GM20431 (cell line): ENCODE results near the gene MAMLD1.
"Not testable (repeated sequence)": the region's sequence is repeated elsewhere in the genome, so short reads cannot be mapped to it uniquely, and the experiment has no call there.

Experiments used
- in situ Hi-C: fragments of 300-500 bp; cut with MseI, MboI; formaldehyde crosslinking; loops from one replicate; pipeline ENCODE4 v1.15.0; 2020; ENCODE audit warnings: low sequenced_read_pairs; ENCODE audit not compliant: unreplicated experiment

MAMLD1 gene, protein sequence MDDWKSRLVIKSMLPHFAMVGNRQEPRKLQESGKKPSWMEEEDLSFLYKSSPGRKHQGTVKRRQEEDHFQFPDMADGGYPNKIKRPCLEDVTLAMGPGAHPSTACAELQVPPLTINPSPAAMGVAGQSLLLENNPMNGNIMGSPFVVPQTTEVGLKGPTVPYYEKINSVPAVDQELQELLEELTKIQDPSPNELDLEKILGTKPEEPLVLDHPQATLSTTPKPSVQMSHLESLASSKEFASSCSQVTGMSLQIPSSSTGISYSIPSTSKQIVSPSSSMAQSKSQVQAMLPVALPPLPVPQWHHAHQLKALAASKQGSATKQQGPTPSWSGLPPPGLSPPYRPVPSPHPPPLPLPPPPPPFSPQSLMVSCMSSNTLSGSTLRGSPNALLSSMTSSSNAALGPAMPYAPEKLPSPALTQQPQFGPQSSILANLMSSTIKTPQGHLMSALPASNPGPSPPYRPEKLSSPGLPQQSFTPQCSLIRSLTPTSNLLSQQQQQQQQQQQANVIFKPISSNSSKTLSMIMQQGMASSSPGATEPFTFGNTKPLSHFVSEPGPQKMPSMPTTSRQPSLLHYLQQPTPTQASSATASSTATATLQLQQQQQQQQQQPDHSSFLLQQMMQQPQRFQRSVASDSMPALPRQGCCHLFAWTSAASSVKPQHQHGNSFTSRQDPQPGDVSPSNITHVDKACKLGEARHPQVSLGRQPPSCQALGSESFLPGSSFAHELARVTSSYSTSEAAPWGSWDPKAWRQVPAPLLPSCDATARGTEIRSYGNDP

DNA sequence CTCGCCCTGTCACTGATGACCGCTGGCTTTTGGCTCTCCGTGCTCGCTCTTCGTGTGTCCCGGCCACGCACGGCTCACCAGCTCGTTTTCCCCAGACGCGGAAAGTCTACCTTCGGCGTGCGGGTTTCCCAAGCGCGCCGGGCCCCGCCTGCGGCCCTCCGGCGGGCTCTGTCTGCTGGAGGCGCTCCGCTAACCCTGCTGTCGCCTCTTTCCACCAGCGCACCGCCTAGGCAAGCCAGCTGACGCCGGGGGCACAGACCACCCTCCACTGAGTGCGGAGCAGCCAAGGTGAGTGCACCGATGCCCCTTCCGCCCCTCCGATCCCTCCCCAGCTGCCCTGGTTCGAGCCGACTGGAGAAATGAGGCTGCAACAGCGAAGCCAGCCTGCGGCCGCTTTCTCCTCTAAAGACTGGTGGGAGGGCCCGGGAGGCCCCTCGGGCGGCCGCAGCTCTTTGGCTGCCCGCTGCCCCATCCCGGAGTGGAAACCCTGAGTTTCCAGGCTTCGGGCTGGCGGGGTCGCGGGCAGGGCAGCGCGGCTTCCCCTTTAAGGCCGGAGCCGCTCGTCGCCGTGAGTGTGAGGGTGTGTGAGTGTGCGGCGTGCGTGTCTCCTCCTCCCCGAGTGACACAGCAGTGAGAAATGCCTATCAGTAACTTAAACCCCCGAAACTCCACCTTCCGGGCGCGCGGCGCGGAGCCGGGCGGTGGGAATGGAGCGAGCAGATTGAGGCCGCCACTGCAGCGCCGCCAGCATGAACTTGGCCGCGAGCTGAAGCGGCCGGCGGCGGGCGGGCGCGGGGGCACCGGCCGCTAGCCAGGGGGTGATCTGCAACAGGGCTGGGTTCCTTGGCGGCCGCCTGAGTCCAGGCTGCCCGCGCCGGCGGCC, at the start of gene MAMLD1:
TSS of gene MAMLD1 (plus strand) at position 719 of the 883 bp plus-strand sequence. CDS start 82,200 bp downstream, outside the sequence.
- in situ Hi-C loops = no loop called here

DNA sequence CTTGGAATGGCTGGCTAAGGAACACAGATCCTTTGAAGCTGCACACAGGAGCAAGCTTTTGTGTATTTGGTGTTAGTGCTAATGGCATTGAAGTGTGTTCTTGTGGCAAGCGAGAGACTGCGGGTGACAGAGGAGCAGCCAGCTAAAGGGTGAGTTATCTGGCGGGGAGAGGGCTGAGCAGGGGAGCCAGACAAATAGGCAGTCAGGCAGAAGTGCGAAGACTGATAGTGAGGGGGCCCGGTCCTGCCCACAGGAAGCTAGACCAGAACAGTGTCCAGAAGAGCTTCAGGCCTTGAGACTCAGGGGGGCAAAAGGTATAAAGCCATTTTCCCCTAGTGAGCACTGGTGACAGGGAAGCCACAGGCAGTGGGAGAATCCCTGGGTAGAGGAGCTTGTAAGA, 49.6 kb upstream of the MAMLD1 start:
- in situ Hi-C loops = no loop called here

DNA sequence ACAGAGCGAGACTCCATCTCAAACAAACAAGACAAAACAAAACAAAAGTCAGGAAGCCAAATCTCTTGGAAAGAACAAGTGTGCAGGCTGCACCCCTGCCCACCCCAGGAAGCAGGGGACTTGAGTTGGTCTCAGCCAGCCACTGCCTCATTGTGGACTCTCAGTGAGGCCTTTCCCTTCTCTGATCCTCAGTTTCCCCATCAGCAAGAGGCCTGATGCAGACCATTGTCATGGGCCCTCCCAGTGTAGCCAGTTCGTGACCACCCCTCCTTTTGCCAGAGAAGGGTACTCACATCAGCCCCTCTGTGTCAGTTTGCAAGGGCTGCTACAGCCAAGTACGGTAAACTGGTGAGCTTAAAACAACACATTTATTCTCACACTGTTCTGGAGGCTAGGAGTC, 48.9 kb upstream of the MAMLD1 start:
- in situ Hi-C loops = no loop called here

- in situ Hi-C loops = no loop called here
Measured at GRCh38 chrX:150316564-150316963, 46.6 kb upstream of the MAMLD1 start.

GRCh38 chrX:150323020-150323419, 40.1 kb upstream of the MAMLD1 start:
- in situ Hi-C loops = no loop called here

GRCh38 chrX:150324035-150324728, 38.9 kb upstream of the MAMLD1 start:
- in situ Hi-C loops = no loop called here

GRCh38 chrX:150324919-150325318, 38.2 kb upstream of the MAMLD1 start:
- in situ Hi-C loops = no loop called here

DNA sequence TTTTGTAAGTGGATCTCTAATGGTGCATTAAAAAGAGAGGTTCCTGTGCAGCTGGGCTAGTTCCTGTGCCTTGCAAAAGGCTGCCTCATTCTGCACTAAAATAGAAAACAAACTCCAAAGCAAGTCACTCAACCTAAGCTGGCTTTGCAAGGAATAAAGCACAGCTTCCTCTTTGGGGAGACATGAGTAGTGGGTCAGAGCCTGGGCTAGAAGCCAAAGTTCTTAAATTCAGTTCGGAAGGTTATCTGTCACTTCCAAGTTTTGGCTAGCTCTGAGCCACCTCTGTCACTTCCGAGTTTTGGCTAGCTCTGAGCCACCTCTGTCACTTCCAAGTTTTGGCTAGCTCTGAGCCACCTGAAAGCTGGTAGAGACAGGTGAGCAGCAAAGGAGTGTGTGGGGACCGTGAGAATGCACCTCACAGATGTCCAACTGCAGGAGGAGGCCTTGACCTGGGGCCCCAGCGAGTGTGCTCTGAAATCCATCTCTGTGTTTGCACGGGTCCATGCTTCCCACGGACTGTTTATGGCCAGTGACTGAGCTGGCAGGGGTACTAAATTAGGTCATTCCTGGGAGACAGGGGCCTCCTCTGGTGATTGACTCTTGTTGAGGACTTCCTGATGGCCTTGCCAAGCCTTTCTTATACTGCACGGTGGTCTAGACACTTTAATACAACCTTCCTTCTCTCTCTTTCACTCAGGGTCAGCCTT, 36.4 kb upstream of the MAMLD1 start:
- in situ Hi-C loops = no loop called here

- in situ Hi-C loops = no loop called here
Measured at GRCh38 chrX:150329282-150329681, 33.8 kb upstream of the MAMLD1 start.

DNA sequence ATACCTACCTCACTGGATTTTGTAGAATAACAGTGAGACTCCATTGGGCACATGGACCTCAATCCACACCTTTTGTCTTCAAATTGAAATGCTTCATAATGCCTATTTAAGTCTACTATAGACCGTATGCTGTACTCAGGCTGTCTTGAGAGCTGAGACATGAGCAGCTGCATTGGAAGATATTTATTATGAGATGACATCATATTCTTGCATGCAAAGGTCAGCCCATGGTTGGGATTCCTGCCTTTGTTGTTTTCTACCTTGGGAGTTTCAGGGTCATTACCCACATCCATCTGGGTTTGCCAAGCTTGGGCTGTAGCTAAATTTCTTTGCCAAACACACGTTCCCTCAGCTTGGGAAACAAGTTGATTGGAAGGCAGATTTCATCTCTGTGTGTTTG, 33.2 kb upstream of the MAMLD1 start:
- in situ Hi-C loops = no loop called here

- in situ Hi-C loops = no loop called here
Measured at GRCh38 chrX:150332023-150332422, 31.1 kb upstream of the MAMLD1 start.

DNA sequence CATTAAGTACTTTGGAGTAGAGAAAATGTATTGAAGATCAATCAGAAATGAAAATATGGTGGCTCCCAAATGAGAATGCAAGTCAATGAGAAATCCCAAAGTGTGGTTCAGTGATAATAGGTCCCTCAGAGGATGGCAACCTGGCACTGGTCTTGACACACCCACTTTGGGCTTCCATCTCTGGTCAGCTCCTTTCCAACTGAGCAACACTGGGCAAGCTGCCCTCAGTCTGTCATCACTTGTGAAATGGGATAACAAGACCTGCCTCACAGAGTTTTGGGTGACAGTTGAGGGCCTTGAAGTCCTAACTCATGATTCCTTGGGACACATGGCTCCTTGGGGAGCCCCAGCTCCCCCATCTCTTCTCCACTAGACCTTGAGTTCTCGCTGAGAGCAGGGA, 29.0 kb upstream of the MAMLD1 start:
- in situ Hi-C loops = no loop called here

DNA sequence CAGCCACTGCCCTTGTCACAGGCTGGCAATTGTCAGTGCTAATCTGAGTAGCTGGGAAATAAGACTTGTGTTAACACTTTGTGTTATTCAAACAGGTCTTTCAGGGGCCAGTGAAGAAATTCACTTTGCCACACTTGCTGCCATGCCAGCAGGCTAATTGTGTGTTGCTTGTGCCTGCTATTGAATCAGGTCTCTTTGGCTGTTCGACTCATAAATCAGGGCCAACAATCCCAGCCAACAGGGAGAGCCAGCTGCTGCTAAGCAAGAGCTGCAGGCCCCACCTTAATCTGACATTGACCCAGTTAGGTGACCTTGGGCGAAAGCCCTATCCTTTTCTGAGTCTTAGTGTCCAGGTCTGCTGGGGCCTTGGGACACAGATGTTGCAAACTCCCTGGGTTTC, 28.1 kb upstream of the MAMLD1 start:
- in situ Hi-C loops = no loop called here

DNA sequence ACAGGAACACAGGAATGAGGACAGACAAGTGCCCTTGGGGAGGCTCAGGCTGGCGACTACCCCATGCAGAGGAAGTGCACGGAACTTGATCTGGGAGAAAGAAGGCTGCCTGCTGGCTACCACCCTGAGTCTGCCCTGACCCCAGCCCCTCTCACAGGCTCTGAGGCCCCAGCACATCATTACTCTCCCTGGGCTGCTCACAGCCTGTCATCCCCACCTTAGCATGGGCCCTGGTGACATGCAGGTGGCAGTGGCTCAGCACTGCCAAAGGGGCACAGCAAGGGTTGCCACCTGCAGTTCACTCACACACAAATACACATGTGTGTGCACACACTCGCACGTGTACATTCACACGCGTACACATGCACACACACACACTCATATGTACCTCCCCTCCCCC, 26.1 kb upstream of the MAMLD1 start:
- in situ Hi-C loops = no loop called here

- in situ Hi-C loops = no loop called here
Measured at GRCh38 chrX:150337536-150337935, 25.6 kb upstream of the MAMLD1 start.

DNA sequence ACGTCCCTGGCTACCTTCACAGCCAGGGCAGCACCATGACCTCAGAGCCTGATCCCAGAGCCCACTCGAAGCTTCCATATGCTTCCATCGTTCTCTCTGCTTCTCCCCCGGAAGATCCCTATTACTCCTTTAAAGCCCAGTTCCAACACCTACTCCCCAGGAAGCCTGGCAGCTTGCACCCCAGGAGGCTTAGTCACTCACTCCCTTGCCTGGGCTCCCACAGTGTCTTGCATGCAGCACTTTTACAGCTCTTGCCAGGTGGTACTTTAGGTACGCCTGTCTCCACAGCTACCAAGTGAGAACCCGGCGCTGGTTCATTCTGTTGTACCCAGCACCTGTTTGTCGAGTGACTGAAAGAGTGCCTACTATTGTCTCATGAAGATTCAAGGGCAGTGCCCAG, 24.5 kb upstream of the MAMLD1 start:
- in situ Hi-C loops = no loop called here

- in situ Hi-C loops = no loop called here
Measured at GRCh38 chrX:150339736-150340135, 23.4 kb upstream of the MAMLD1 start.

DNA sequence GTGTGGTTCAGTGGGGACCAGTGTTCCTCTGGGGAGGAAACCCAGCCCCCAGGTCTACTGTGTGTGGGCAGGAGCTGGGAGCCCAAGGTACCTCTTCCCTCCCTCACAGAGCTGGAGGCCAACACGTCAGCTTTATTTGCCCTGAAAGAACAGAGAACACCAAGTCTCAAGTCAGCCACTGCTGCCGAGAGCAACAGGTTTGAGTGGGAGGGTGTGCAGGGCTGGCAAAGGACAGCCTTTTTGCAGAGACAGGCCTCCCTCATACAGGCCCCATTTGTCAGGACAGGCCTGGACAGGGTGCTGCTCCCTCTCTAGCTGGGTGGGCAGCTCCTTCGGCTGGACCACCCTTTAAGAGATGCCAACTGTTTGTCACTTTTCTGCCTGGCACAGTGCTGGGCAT, 22.8 kb upstream of the MAMLD1 start:
- in situ Hi-C loops = not testable (repeated sequence)

DNA sequence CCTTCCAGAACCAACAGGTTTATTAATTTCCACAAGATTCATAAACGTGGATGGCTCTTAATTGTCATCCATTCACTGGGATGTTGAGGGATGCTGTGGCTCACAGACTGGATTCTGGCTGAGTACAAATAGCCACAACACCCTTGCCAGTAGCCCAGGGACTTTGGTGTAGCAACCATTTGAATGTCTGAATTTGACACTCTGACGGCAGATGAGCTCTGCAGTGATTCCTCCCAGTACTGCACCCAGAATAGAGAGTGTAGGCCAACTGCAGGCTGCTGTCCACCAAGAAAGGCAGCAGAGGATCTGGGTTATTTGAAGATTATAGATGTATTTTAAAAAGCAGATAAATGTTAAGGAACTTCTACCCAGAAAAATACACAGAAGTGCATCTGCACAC, 15.6 kb upstream of the MAMLD1 start:
- in situ Hi-C loops = no loop called here
